Natural killer cell (primary cell): ENCODE results near the gene SRPK2. TPM values are rescaled to one million over a fixed set of nuclear protein-coding genes. Genes with fewer than 3 reads are reported as not detected.
"Not testable (repeated sequence)": the region's sequence is repeated elsewhere in the genome, so short reads cannot be mapped to it uniquely, and the experiment has no call there.

ENCODE experiments used
- ATAC-seq, 3 donors: fragments of 150-1000 bp in 2 of 3; fragments of 200-7000 bp in 1 of 3; cut with Tn5 transposase; 1 replicate in 1 of 3; 2 replicates in 2 of 3; pipeline ENCODE4 v1.10.0; 2021; ENCODE audit warnings: mild to moderate bottlenecking in 2 of 3, moderate library complexity in 2 of 3
- DNase-seq, 2 donors: peaks; one replicate each; pipeline versions ENCODE4 v3.0.0 to v3.0.0-alpha.2; 2013 to 2021; ENCODE audit warnings: mixed read lengths in 1 of 2
- H3K27ac ChIP-seq: one replicate; pipeline ENCODE4 v1.5.1; 2013; ENCODE audit warnings: mild to moderate bottlenecking, low read length
- H3K27me3 ChIP-seq: one replicate; pipeline ENCODE4 v1.6.1; 2013; ENCODE audit warnings: low read length; ENCODE audit not compliant: control insufficient read depth, insufficient read depth
- H3K36me3 ChIP-seq: one replicate; pipeline ENCODE4 v1.6.1; 2013; ENCODE audit warnings: low read length; ENCODE audit not compliant: control insufficient read depth, insufficient read depth
- H3K4me1 ChIP-seq: one replicate; pipeline ENCODE4 v1.6.1; 2013; ENCODE audit warnings: low read length; ENCODE audit not compliant: control insufficient read depth, insufficient read depth
- H3K4me3 ChIP-seq: one replicate; pipeline ENCODE4 v1.5.1; 2013; ENCODE audit warnings: low read length
- H3K9me3 ChIP-seq: one replicate; pipeline ENCODE4 v1.6.1; 2013; ENCODE audit warnings: low read length; ENCODE audit not compliant: control insufficient read depth, insufficient read depth
- H3K27ac Mint-ChIP-seq, 2 donors: one replicate each; pipeline ENCODE4 v1.8.0; 2022; ENCODE audit warnings: mild to moderate bottlenecking in 2 of 2, mixed read lengths in 2 of 2, moderate library complexity in 1 of 2
- H3K27me3 Mint-ChIP-seq, 2 donors: one replicate each; pipeline ENCODE4 v1.8.0; 2022; ENCODE audit warnings: low read depth in 2 of 2, mixed read lengths in 2 of 2
- H3K36me3 Mint-ChIP-seq: one replicate; pipeline ENCODE4 v1.8.0; 2022; ENCODE audit warnings: mixed read lengths
- H3K4me1 Mint-ChIP-seq, 2 donors: one replicate each; pipeline ENCODE4 v1.8.0; 2022; ENCODE audit warnings: mixed read lengths in 2 of 2
- H3K4me3 Mint-ChIP-seq: one replicate; pipeline ENCODE4 v1.8.0; 2022; ENCODE audit warnings: mild to moderate bottlenecking, moderate library complexity, mixed read lengths
- H3K9me3 Mint-ChIP-seq, 2 donors: one replicate each; pipeline ENCODE4 v1.8.0; 2022; ENCODE audit warnings: mixed read lengths in 2 of 2
- WGBS: methylation state at CpG from one replicate; pipeline ENCODE4 v1.1.7; 2013; ENCODE audit warnings: missing lambda C conversion rate; ENCODE audit not compliant: insufficient coverage; 5-methylcytosine and 5-hydroxymethylcytosine counted together
- intact Hi-C: fragments of 100-400 bp; cut with micrococcal nuclease; formaldehyde crosslinking; loops from one replicate; pipeline ENCODE4 v1.14.2; 2022
- total RNA-seq, 4 donors: library from RNA; stranded (reverse); fragments of 120-200 nt in 1 of 4; gene quantifications; one replicate each; pipeline versions ENCODE4 v1.2.3 to v1.2.4, GENCODE V29; 2013 to 2022
- TF ChIP-seq, protein P1 (sequence below): fragments of 200-600 bp; IDR thresholded peaks from one replicate; pipeline ENCODE4 v1.8.0; 2022; ENCODE audit warnings: antibody characterized with exemption

SRPK2 gene
- total RNA-seq, 3 donors from 2014 or later (not counting 1 experiment from before 2014, with no cell fraction given), result 103 to 121 (median 108) TPM

DNA sequence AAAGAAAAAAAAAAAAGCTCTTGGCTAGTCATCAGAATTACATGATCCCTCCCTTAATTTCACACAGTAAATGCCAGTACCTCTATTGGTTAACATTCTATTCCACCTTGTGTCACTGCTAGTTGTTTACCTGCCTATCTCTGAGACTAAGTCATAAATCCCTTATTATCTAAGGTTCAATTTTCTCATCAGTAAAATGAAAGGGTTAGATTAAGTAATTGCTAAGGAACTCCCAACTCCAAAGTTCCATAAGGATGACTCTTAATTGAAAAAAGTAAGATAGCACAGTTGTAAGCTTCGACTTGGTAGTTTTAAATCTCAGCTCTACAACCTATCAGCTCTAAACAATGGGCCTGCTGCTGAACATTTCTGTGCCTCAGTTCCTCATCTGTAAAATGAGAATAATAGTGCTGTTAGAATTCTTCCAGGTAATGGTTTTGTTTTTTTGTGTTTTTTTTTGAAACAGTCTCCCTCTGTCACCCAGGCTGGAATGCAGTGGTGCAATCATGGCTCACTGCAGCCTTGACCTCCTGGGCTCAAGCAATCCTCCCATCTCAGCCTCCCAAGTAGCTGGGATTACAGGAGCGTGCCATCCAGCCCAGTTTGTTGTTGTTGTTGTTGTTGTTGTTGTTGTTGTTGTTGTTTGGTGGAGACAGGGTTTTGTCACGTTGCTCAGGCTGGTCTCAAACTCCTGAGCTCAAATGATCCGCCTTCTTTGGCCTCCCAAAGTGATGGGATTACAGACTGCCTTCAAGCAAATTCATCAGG is 35.6 kb downstream of the SRPK2 start:
- peak overlapping the region; percentile 82 to 88 for H3K27ac Mint-ChIP-seq
- no peaks in the 10 kb centered on the region for H3K36me3 Mint-ChIP-seq
- peak overlapping the region; percentile 75 for H3K27ac ChIP-seq
- 80% methylated on average over 4 of the region's 4 CpGs for WGBS
- no peaks in the 10 kb centered on the region for H3K27me3 ChIP-seq
- no peaks in the 10 kb centered on the region for H3K9me3 ChIP-seq
- no peaks in the 10 kb centered on the region for H3K36me3 ChIP-seq
- TF ChIP-seq, protein P1, sequence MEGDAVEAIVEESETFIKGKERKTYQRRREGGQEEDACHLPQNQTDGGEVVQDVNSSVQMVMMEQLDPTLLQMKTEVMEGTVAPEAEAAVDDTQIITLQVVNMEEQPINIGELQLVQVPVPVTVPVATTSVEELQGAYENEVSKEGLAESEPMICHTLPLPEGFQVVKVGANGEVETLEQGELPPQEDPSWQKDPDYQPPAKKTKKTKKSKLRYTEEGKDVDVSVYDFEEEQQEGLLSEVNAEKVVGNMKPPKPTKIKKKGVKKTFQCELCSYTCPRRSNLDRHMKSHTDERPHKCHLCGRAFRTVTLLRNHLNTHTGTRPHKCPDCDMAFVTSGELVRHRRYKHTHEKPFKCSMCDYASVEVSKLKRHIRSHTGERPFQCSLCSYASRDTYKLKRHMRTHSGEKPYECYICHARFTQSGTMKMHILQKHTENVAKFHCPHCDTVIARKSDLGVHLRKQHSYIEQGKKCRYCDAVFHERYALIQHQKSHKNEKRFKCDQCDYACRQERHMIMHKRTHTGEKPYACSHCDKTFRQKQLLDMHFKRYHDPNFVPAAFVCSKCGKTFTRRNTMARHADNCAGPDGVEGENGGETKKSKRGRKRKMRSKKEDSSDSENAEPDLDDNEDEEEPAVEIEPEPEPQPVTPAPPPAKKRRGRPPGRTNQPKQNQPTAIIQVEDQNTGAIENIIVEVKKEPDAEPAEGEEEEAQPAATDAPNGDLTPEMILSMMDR, result no peak
- H3K4me1 ChIP-seq, result peaks cover 74% of the 10 kb centered on the region
- peak in 1 of 3 donors; percentile 22 for ATAC-seq
- H3K9me3 Mint-ChIP-seq, result no peaks in the 10 kb centered on the region
- intact Hi-C loops, result loop anchor here (2.0 to 5.0 kb wide), 3 partner anchors 34 to 411 kb away; no protein-coding TSS in a partner anchor
- DNase-seq, result no peak
- no peaks in the 10 kb centered on the region for H3K27me3 Mint-ChIP-seq
- H3K4me3 Mint-ChIP-seq, result peak overlapping the region; percentile 80
- no peak overlapping the region for H3K4me3 ChIP-seq
- H3K4me1 Mint-ChIP-seq, result peaks cover 54 to 66% of the 10 kb centered on the region in 2 donors

DNA sequence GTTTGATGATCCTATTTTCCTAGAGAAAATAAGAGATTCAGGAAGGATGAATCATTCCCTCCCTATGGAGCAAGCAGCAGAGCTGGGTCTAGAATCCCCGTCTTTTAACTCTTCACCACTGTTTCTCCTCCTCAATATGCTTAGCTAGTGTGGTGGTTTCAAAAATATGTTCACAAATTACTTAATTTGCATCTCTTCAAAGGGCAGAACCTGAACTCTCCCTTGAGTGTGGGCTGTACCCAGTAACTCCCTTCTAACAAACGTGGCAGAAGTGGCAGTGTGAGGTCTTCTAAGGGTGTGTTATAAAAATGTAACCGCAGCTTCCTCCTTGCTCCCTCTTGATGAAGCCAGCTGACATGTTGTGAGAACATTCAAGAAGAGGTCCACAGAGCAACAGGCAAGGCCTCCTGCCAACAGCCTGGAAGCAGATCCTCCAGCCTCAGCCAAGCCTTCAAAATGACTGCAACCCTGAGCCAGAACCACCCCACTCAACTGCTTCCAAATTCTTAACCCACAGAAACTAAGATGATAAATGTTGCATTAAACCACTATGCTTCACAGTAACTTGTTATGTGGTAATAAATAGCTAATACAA is 36.6 kb downstream of the SRPK2 start:
- Mint-ChIP-seq H3K9me3 (no peaks in the 10 kb centered on the region), H3K4me1 (peaks cover 54 to 69% of the 10 kb centered on the region in 2 donors), H3K4me3 (peak overlapping the region; percentile 80), H3K27me3 (no peaks in the 10 kb centered on the region), H3K27ac (peak overlapping the region; percentile 82 to 88), H3K36me3 (no peaks in the 10 kb centered on the region)
- H3K27ac ChIP-seq, result peak overlapping the region; percentile 75
- peak overlapping the region; percentile 14 for H3K4me3 ChIP-seq
- H3K9me3 ChIP-seq, result no peaks in the 10 kb centered on the region
- ATAC-seq, result peak; percentile 89 to 97 (median 97)
- 0% methylated on average over 1 of the region's 3 CpGs for WGBS
- peaks cover 84% of the 10 kb centered on the region for H3K4me1 ChIP-seq
- TF ChIP-seq, protein P1, result no peak
- H3K36me3 ChIP-seq, result no peaks in the 10 kb centered on the region
- intact Hi-C loops, result loop anchor here (2.0 to 5.0 kb wide), 3 partner anchors 35 to 410 kb away; no protein-coding TSS in a partner anchor
- peak; percentile 56 to 88 for DNase-seq
- no peaks in the 10 kb centered on the region for H3K27me3 ChIP-seq

DNA sequence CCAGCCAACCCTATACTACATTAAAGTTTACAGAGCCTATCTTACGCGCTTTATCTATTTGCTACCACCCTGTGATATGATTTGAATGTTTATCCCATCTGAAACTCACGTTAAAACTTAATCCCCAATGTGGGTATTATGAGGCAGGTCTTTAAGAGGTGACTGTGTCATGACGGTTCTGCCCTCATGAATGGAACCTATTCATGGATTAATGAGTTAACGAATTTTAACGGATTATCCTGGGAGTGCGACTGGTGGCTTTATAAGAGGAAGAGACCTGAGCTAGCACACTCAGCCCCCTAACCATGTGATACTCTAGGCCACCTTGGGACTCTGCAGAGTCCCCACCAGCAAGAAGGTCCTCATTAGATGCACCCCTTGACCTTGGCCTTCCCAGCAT is 37.8 kb downstream of the SRPK2 start:
- H3K4me3 ChIP-seq, result no peak overlapping the region
- peak overlapping the region; percentile 75 for H3K27ac ChIP-seq
- ATAC-seq, result no peak
- Mint-ChIP-seq H3K4me1 (peaks cover 57 to 77% of the 10 kb centered on the region in 2 donors), H3K27ac (peak overlapping the region; percentile 82 to 88), H3K9me3 (no peaks in the 10 kb centered on the region), H3K36me3 (no peaks in the 10 kb centered on the region), H3K4me3 (peak overlapping the region; percentile 80), H3K27me3 (no peaks in the 10 kb centered on the region)
- H3K4me1 ChIP-seq, result peaks cover 92% of the 10 kb centered on the region
- no peaks in the 10 kb centered on the region for H3K9me3 ChIP-seq
- no peaks in the 10 kb centered on the region for H3K27me3 ChIP-seq
- TF ChIP-seq, protein P1, result no peak
- intact Hi-C loops, result loop anchor here (5.0 kb wide), 2 partner anchors 84 to 409 kb away; no protein-coding TSS in a partner anchor
- 100% methylated on average over 5 of the region's 7 CpGs for WGBS
- no peak for DNase-seq
- H3K36me3 ChIP-seq, result no peaks in the 10 kb centered on the region

DNA sequence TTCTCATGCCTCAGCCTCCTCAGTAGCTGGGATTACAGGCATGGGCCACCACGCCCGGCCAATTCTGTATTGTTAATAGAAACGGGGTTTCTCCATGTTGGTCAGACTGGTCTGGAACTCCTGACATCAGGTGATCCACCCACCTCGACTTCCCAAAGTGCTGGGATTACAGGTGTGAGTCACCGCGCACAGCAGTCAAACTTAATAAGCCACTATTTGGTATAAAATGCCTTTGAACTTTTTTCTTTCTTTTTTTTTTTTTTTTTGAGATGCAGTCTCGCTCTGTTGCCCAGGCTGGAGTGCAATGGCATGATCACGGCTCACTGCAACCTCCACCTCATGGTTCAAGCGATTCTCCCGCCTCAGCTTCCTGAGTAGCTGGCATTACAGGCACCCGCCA is 40.5 kb downstream of the SRPK2 start:
- H3K27ac Mint-ChIP-seq, result peak overlapping the region in 1 of 2 donors; percentile 43
- not testable (repeated sequence) for H3K27me3 Mint-ChIP-seq

More for the DNA sequence above, 40.5 kb downstream of the SRPK2 start:
- H3K4me3 Mint-ChIP-seq, result peak overlapping the region; percentile 21
- not testable (repeated sequence) for DNase-seq, H3K4me3 ChIP-seq, ATAC-seq, H3K27ac ChIP-seq, H3K9me3 ChIP-seq, H3K36me3 ChIP-seq, H3K36me3 Mint-ChIP-seq, H3K9me3 Mint-ChIP-seq, H3K27me3 ChIP-seq
- peaks cover 51 to 67% of the 10 kb centered on the region in 2 donors for H3K4me1 Mint-ChIP-seq
- WGBS, result 90% methylated on average over 11 of the region's 11 CpGs
- intact Hi-C loops, result loop anchor here (5.0 to 10.0 kb wide), 2 partner anchors 51 to 333 kb away; partner anchors contain the start of gene KMT2E
- peaks cover 79% of the 10 kb centered on the region for H3K4me1 ChIP-seq
